SK-N-SH (cell line): ENCODE data around the gene CIB4.

ENCODE experiments used
- CTCF ChIP-seq: fragments of 200-600 bp; sonication (generic); IDR thresholded peaks from 2 replicates; pipeline ENCODE4 v1.6.1; 2017; ENCODE audit warnings: antibody characterized with exemption, mild to moderate bottlenecking, moderate library complexity
- EP300 ChIP-seq, 2 experiments: IDR thresholded peaks; 2 replicates each; pipeline versions ENCODE4 v1.4.0 to v1.6.1; 2012; ENCODE audit warnings: borderline replicate concordance in 1 of 2, low read depth in 1 of 2, low read length in 1 of 2
- POLR2AphosphoS5 ChIP-seq: IDR thresholded peaks from 2 replicates; pipeline ENCODE4 v1.6.1; 2012; ENCODE audit warnings: low read depth, low read length
- RFX5 ChIP-seq: IDR thresholded peaks from 2 replicates; pipeline ENCODE4 v1.6.1; 2012; ENCODE audit warnings: mild to moderate bottlenecking, improper control_type of control experiment, low read length
- SIN3A ChIP-seq: IDR thresholded peaks from 2 replicates; pipeline ENCODE4 v1.6.1; 2012; ENCODE audit warnings: low read depth, mild to moderate bottlenecking, low read length, moderate library complexity, borderline replicate concordance
- TCF12 ChIP-seq: IDR thresholded peaks from 2 replicates; pipeline ENCODE4 v1.4.0; 2012
- USF2 ChIP-seq: fragments of 150-350 bp; IDR thresholded peaks from 2 replicates; pipeline ENCODE4 v1.6.1; 2017; ENCODE audit warnings: antibody characterized with exemption, low read length, low read depth, borderline replicate concordance
- YY1 ChIP-seq: IDR thresholded peaks from 2 replicates; pipeline ENCODE4 v1.4.0; 2012; ENCODE audit warnings: low read depth, mild to moderate bottlenecking
- TF ChIP-seq, protein P1 (sequence below): IDR thresholded peaks from 2 replicates; pipeline ENCODE4 v1.4.0; 2012; ENCODE audit warnings: low read depth

DNA sequence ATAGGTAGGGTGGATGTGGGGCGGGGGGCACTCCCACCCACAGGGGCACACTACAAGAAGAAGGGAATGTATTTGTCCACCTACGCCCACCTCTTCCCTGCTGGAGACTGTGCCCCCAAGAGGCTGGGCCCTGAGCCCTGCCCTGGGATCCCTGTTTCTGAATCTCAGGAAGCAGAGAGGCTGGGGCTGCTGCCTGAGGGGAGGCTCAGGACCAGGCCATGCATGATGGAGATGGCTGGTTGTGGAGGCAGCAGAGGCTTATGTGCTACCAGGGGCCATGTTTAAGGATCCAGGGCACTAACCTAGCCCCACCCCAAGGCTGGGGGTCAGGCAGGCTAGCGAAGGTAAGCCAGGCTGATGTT lies 82.1 kb downstream of the CIB4 start:
- no peak for TF ChIP-seq TCF12
- no peak for TF ChIP-seq YY1
- no peak for TF ChIP-seq CTCF
- no peak for TF ChIP-seq SIN3A
- TF ChIP-seq EP300 (IDR thresholded peaks at IDR 0.05; ENCODE audit: borderline replicate concordance in 1 of 2, low read depth in 1 of 2, low read length in 1 of 2), result no peak
- no peak for TF ChIP-seq RFX5
- TF ChIP-seq USF2, result no peak
- TF ChIP-seq, protein P1, sequence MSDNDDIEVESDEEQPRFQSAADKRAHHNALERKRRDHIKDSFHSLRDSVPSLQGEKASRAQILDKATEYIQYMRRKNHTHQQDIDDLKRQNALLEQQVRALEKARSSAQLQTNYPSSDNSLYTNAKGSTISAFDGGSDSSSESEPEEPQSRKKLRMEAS, result no peak
- TF ChIP-seq POLR2AphosphoS5, result no peak
